GM18502 (cell line): ENCODE results near the gene GPATCH1.
"Not testable (repeated sequence)": the region's sequence is repeated elsewhere in the genome, so short reads cannot be mapped to it uniquely, and the experiment has no call there.

ENCODE experiments used
- ATAC-seq: cut with Tn5 transposase; IDR thresholded peaks from one replicate; pipeline ENCODE4 v1.9.1; 2021; ENCODE audit warnings: mild to moderate bottlenecking; ENCODE audit not compliant: unreplicated experiment, poor library complexity

GPATCH1 gene

GRCh38 chr19:33110137-33110910 lies 29.3 kb downstream of the GPATCH1 start:
- ATAC-seq, result no peak

GRCh38 chr19:33111587-33111986 lies 30.6 kb downstream of the GPATCH1 start:
- no peak for ATAC-seq

GRCh38 chr19:33114312-33114711 lies 33.3 kb downstream of the GPATCH1 start:
- no peak for ATAC-seq

- ATAC-seq, result no peak
Observed at GRCh38 chr19:33117501-33117900, 36.5 kb downstream of the GPATCH1 start.

- ATAC-seq, result no peak
Observed at GRCh38 chr19:33118643-33119042, 37.7 kb downstream of the GPATCH1 start.

GRCh38 chr19:33124207-33125098 lies 43.5 kb downstream of the GPATCH1 start:
- no peak for ATAC-seq

GRCh38 chr19:33125929-33126388 lies 45.0 kb downstream of the GPATCH1 start:
- ATAC-seq, result peak; percentile 54

GRCh38 chr19:33126712-33127111 lies 45.7 kb downstream of the GPATCH1 start:
- ATAC-seq, result not testable (repeated sequence)

GRCh38 chr19:33129901-33130300 lies 48.9 kb downstream of the GPATCH1 start:
- no peak for ATAC-seq

- no peak for ATAC-seq
Observed at GRCh38 chr19:33130433-33130832, 49.5 kb downstream of the GPATCH1 start.

GRCh38 chr19:33132021-33132420 lies 51.0 kb downstream of the GPATCH1 start, which contains the start of gene WDR88:
TSS of gene WDR88 (plus strand) at chr19:33132114. CDS start at chr19:33132170, 56 bp downstream.
- no peak for ATAC-seq

GRCh38 chr19:33132425-33132824 lies 51.4 kb downstream of the GPATCH1 start:
- no peak for ATAC-seq

GRCh38 chr19:33133438-33134031 lies 52.6 kb downstream of the GPATCH1 start:
- no peak for ATAC-seq

- no peak for ATAC-seq
Observed at GRCh38 chr19:33134571-33135041, 53.6 kb downstream of the GPATCH1 start.

- ATAC-seq, result no peak
Observed at GRCh38 chr19:33139165-33139564, 58.2 kb downstream of the GPATCH1 start.

GRCh38 chr19:33143897-33144405 lies 63.0 kb downstream of the GPATCH1 start:
- no peak for ATAC-seq

GRCh38 chr19:33146209-33146608 lies 65.2 kb downstream of the GPATCH1 start:
- ATAC-seq, result no peak

- ATAC-seq, result no peak
Observed at GRCh38 chr19:33147538-33147937, 66.6 kb downstream of the GPATCH1 start.

- no peak for ATAC-seq
Observed at GRCh38 chr19:33150852-33151518, 70.0 kb downstream of the GPATCH1 start.

- no peak for ATAC-seq
Observed at GRCh38 chr19:33152176-33152575, 71.2 kb downstream of the GPATCH1 start.
